BJ (cell line): Measurements from ENCODE around the gene TTC39B. TPM values are rescaled to one million over a fixed set of nuclear protein-coding genes. Genes with fewer than 3 reads are reported as not detected.

Experiments
- CTCF ChIA-PET: fragments of 350-600 bp; formaldehyde crosslinking; extraction: SDS; loops from one replicate; lab custom pipeline; 2021; ENCODE audit warnings: antibody characterized with exemption, inconsistent platforms; lab: Yijun Ruan, JAX
- POLR2A ChIA-PET: fragments of 300-600 bp; sonication (Branson Sonifier 250); formaldehyde crosslinking; extraction: SDS; loops from one replicate; lab custom pipeline; 2021; ENCODE audit warnings: antibody characterized with exemption; lab: Charles Lee
- DNase-seq: peaks from one replicate; pipeline ENCODE4 v3.0.0-alpha.2; 2011; ENCODE audit warnings: low read depth
- H3K27me3 ChIP-seq: 2 replicates; pipeline ENCODE4 v1.6.0; 2011; ENCODE audit warnings: low read length; ENCODE audit not compliant: control insufficient read depth, insufficient read depth
- H3K36me3 ChIP-seq: 2 replicates; pipeline ENCODE4 v1.5.1; 2011; ENCODE audit warnings: low read length; ENCODE audit not compliant: control insufficient read depth, insufficient read depth
- H3K4me3 ChIP-seq: 2 replicates; pipeline ENCODE4 v1.5.1; 2011; ENCODE audit warnings: low read depth, mild to moderate bottlenecking, control low read depth, low read length
- polyA plus RNA-seq: library from polyadenylated mRNA; depleted of rRNA; stranded (reverse); fragments of >200 nt; gene quantifications from 2 replicates; pipeline ENCODE4 v1.2.3, GENCODE V29; 2011
- TF ChIP-seq, protein P1 (sequence below): IDR thresholded peaks from 2 replicates; pipeline ENCODE4 v1.5.1; 2011; ENCODE audit warnings: low read depth, mild to moderate bottlenecking, control low read depth, inconsistent platforms, low read length, moderate library complexity; ENCODE audit not compliant: insufficient read depth

TTC39B gene
- polyA plus RNA-seq, 1 experiment, result 5.1 TPM

DNA sequence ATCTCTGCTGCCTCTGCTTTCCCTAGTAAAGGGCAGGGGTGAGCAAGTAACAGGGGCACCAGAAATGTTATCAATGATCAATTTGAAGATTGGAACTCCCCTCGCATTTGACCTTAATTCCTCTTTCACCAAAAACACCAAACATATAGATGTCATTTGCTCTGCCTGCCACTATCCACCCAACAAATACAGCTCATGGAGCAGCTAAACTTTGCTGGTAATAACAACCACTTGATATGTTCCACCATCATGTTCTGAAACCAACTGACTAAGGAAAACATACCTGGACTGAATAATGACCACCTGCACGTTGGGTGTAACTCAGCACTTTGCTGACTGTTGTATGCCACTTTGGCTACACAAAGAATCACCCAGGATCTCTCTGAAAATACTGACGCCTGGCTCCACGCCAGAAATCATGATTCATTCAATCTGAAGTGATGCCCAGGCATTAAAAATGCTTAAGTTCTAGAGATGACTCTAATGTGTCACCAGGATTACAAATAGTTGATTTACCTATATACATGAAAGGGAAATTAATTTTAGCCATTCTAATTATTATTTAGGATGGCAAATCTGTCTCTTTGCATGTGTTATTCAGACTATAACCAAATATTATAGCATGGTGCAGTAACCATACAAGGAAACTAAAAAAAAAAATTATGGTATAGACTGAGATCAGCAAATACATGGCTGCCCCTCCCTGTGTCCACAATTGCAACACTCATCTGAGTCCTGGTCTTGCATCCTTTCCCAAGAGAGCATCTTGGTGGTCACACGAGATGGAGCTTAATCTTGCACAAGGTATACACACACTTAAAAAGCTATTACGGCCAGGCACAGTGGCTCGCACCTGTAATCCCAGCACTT lies 43.1 kb upstream of the TTC39B start:
- Histone ChIP-seq H3K4me3 (no peak overlapping the region), H3K27me3 (no peaks in the 10 kb centered on the region; the same call in 1 of the 2 replicates), H3K36me3 (no peaks in the 10 kb centered on the region)
- TF ChIP-seq, protein P1, sequence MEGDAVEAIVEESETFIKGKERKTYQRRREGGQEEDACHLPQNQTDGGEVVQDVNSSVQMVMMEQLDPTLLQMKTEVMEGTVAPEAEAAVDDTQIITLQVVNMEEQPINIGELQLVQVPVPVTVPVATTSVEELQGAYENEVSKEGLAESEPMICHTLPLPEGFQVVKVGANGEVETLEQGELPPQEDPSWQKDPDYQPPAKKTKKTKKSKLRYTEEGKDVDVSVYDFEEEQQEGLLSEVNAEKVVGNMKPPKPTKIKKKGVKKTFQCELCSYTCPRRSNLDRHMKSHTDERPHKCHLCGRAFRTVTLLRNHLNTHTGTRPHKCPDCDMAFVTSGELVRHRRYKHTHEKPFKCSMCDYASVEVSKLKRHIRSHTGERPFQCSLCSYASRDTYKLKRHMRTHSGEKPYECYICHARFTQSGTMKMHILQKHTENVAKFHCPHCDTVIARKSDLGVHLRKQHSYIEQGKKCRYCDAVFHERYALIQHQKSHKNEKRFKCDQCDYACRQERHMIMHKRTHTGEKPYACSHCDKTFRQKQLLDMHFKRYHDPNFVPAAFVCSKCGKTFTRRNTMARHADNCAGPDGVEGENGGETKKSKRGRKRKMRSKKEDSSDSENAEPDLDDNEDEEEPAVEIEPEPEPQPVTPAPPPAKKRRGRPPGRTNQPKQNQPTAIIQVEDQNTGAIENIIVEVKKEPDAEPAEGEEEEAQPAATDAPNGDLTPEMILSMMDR, result no peak
- POLR2A ChIA-PET, result no interaction called here
- CTCF ChIA-PET, result no interaction called here
- DNase-seq, result no peak

DNA sequence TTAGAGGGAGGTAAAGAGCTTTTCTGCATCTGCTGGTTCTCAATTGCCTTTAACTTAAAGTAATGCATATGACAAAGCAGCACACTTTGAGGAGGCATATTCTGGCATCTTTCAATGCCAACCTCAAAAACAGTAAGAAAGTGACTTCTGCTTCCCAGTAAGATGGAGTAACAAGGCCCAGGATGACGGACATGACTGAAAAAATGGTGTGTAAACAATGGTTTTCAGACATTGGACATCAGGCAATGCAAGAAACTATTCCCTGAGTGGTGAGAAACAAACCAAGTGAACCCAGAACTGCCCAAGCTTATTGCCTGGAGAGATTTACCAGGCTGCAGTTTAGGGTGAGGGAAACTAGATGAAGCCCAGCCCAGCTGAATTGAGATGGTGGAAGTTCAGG lies 39.8 kb upstream of the TTC39B start:
- TF ChIP-seq, protein P1, result no peak
- no peak for DNase-seq
- no peak overlapping the region for H3K4me3 ChIP-seq
- H3K36me3 ChIP-seq, result no peaks in the 10 kb centered on the region
- CTCF ChIA-PET, result interaction anchor here (1.0 kb wide), 1 partner anchor 19 kb away, joined by 3 read pairs; no protein-coding TSS in a partner anchor
- POLR2A ChIA-PET, result no interaction called here
- H3K27me3 ChIP-seq, result no peaks in the 10 kb centered on the region

DNA sequence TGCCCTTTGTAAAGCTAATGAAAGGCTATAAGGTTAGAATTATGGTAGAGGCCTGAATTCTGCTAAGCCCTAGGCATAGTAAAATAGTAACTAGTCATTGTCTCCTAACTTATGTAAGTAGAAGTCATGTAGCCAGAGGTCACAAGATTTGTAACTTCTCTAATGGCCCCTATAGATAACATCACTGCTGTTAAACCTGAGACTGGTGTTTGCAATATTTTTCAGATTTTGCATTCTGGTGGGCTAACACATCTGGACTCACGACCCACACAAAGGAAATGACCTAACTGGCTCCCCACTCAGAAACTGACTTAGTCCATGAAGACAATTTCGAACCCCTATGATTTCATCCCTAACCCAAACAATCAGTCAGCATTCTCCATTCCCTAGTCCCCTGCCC lies 37.2 kb upstream of the TTC39B start:
- Histone ChIP-seq H3K27me3 (no peaks in the 10 kb centered on the region), H3K36me3 (no peaks in the 10 kb centered on the region), H3K4me3 (no peak overlapping the region)
- CTCF ChIA-PET, result no interaction called here
- POLR2A ChIA-PET, result no interaction called here
- DNase-seq, result no peak
- TF ChIP-seq, protein P1, result no peak

DNA sequence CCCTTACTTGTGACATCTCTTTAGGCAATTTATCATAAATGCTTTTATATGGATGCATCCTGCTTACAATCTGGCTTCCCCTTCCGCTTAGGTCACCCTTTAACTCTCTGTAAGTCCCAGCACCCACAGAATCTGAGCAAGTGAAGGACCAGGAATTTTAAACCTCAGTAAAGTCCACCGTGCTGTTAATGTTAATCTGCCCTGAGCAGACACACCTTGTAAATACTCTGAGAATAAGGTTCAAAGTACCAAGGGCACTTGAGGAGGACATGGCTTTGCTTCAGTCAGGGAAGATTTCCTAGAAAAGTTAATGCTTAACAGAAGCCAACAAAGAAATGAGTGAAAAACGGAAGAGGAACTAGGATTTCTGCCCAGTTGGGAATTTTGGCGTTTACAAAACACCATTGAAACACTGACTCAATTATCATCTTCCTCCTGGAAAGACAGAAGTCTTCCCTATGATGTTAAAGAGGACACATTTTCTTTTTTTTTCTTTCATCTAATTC lies 26.4 kb upstream of the TTC39B start:
- POLR2A ChIA-PET, result no interaction called here
- TF ChIP-seq, protein P1, result no peak
- CTCF ChIA-PET, result no interaction called here
- H3K4me3 ChIP-seq, result no peak overlapping the region
- no peak for DNase-seq
- no peaks in the 10 kb centered on the region; the same call in 1 of the 2 replicates for H3K27me3 ChIP-seq
- H3K36me3 ChIP-seq, result no peaks in the 10 kb centered on the region

DNA sequence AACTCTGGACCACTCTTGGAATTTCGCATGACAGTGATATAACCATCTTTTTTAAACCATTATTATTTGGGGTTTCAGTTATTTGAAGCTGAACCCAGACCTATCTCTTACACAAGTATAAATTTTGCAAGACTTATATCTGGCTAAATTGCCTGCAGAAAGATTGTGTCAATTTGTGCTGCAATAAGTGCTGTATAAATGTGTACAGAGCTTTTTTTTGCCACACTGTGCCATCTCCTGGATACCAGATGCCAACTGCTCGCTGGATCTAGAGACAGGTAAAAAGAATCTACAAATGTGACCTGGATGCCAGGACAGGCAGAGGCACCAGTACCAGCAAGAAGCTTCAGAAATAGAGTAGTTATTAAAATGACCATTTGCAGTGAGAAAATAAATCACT lies 25.9 kb upstream of the TTC39B start:
- ChIA-PET CTCF (no interaction called here), POLR2A (no interaction called here)
- H3K4me3 ChIP-seq, result no peak overlapping the region
- no peaks in the 10 kb centered on the region; the same call in 1 of the 2 replicates for H3K27me3 ChIP-seq
- DNase-seq, result no peak
- no peaks in the 10 kb centered on the region for H3K36me3 ChIP-seq
- TF ChIP-seq, protein P1, result no peak
